K562 (cell line): ENCODE measurements around the gene RPTOR. TPM values are rescaled to one million over a fixed set of nuclear protein-coding genes. Genes with fewer than 3 reads are reported as not detected.

Experiments
- ATAC-seq: fragments of 200-7000 bp; cut with Tn5 transposase; 3 replicates; pipeline ENCODE4 v1.9.1; 2020; ENCODE audit warnings: moderate library complexity
- BruUV-seq: library from RNA; stranded (reverse); fragments of 400-500 nt; replicated peaks from 2 replicates; lab custom pipeline; 2021; lab: Mats Ljungman, UMichigan
- CTCF ChIA-PET: fragments of 300-600 bp; formaldehyde crosslinking; extraction: SDS; loops from one replicate; lab custom pipeline; 2021; ENCODE audit warnings: low intra/inter-chr PET ratio; lab: Yijun Ruan, JAX
- POLR2A ChIA-PET: fragments of 300-600, 350-650 bp; sonication (Branson Sonifier 250); formaldehyde crosslinking; extraction: SDS; loops from one replicate; lab custom pipeline; 2021; ENCODE audit warnings: antibody characterized with exemption, inconsistent platforms; lab: Yijun Ruan, JAX
- DNase-seq, 4 experiments: peaks; one replicate each; pipeline versions ENCODE4 v3.0.0 to v3.0.0-alpha.2; 2011 to 2018; ENCODE audit warnings: low spot score in 3 of 4, mixed read lengths in 3 of 4; ENCODE audit errors: extremely low read depth in 1 of 4
- FAIRE-seq: peaks from 2 replicates; lab custom pipeline; 2011; peaks lifted over from hg19 to GRCh38; lab: Jason Lieb, UNC
- H2AFZ ChIP-seq: 2 replicates; pipeline ENCODE4 v1.6.0; 2011; ENCODE audit warnings: low read depth, low read length, control low read depth, inconsistent platforms
- H3K27ac ChIP-seq: fragments of 200-600 bp; 3 replicates; pipeline ENCODE4 v1.8.0; 2011; ENCODE audit warnings: low read depth, mild to moderate bottlenecking, control low read depth, inconsistent platforms, low read length, moderate library complexity, mixed read lengths; ENCODE audit errors: extremely low read depth
- H3K27me3 ChIP-seq, 2 experiments: fragments of 300-600 bp in 1 of 2; 2 replicates in 1 of 2; 3 replicates in 1 of 2; pipeline versions ENCODE4 v1.6.0 to v1.8.0; 2011; ENCODE audit warnings: inconsistent platforms in 2 of 2, low read length in 2 of 2, mild to moderate bottlenecking in 1 of 2, mixed read lengths in 1 of 2, moderate library complexity in 1 of 2; ENCODE audit not compliant: control insufficient read depth in 2 of 2, insufficient read depth in 2 of 2
- H3K36me3 ChIP-seq: fragments of 300-600 bp; 3 replicates; pipeline ENCODE4 v1.8.0; 2011; ENCODE audit warnings: mild to moderate bottlenecking, low read length, inconsistent platforms; ENCODE audit not compliant: control insufficient read depth, insufficient read depth
- H3K4me1 ChIP-seq, 2 experiments: fragments of 200-600 bp in 1 of 2; replicated peaks in 1 of 2; 2 replicates in 1 of 2; 3 replicates in 1 of 2; pipeline versions ENCODE4 v1.5.1 to v1.8.0; 2011; ENCODE audit warnings: inconsistent platforms in 2 of 2, low read length in 2 of 2, mild to moderate bottlenecking in 1 of 2, mixed read lengths in 1 of 2, moderate library complexity in 1 of 2; ENCODE audit not compliant: control insufficient read depth in 2 of 2, insufficient read depth in 2 of 2
- H3K4me2 ChIP-seq: 2 replicates; pipeline ENCODE4 v1.6.1; 2011; ENCODE audit warnings: low read length, control low read depth, inconsistent platforms, mixed read lengths; ENCODE audit not compliant: insufficient read depth
- H3K4me3 ChIP-seq: fragments of 200-600 bp; sonication (generic), shearing (Covaris generic); 2 replicates; pipeline ENCODE4 v1.5.1; 2016; ENCODE audit warnings: control low read depth, inconsistent platforms
- H3K79me2 ChIP-seq: fragments of 200-600 bp; 3 replicates; pipeline ENCODE4 v1.8.0; 2011; ENCODE audit warnings: low read length, inconsistent platforms; ENCODE audit not compliant: control insufficient read depth, insufficient read depth
- H3K9ac ChIP-seq, 2 experiments: 2 replicates each; pipeline versions ENCODE4 v1.6.0 to v1.6.1; 2011; ENCODE audit warnings: low read depth in 2 of 2, low read length in 2 of 2, control low read depth in 1 of 2, inconsistent platforms in 1 of 2, mild to moderate bottlenecking in 1 of 2, mixed read lengths in 1 of 2; ENCODE audit not compliant: insufficient read depth in 1 of 2
- H3K9me1 ChIP-seq: one replicate; pipeline ENCODE4 v1.6.0; 2011; ENCODE audit warnings: inconsistent platforms, mild to moderate bottlenecking, low read length, moderate library complexity; ENCODE audit not compliant: control insufficient read depth, insufficient read depth
- H3K9me3 ChIP-seq: replicated peaks from 2 replicates; pipeline ENCODE4 v1.5.1; 2011; ENCODE audit warnings: low read depth, low read length, inconsistent platforms; ENCODE audit not compliant: control insufficient read depth, insufficient read depth
- H4K20me1 ChIP-seq: replicated peaks from 2 replicates; pipeline ENCODE4 v1.6.1; 2011; ENCODE audit warnings: low read length, inconsistent platforms, mixed read lengths; ENCODE audit not compliant: control insufficient read depth, insufficient read depth
- CBX8 ChIP-seq: fragments of 200-600 bp; sonication (generic); IDR thresholded peaks from 2 replicates; pipeline ENCODE4 v1.6.1; 2012; ENCODE audit warnings: borderline replicate concordance, mixed run types, low read depth, mild to moderate bottlenecking, moderate library complexity, mixed read lengths, low read length, control low read depth, inconsistent platforms; ENCODE audit not compliant: poor library complexity, severe bottlenecking; ENCODE audit errors: extremely low read depth
- CCAR2 ChIP-seq: fragments of 200-400 bp; formaldehyde crosslinking; IDR thresholded peaks from 2 replicates; pipeline ENCODE4 v1.6.1; 2017; ENCODE audit warnings: mild to moderate bottlenecking, low read depth, low read length
- FOXA1 ChIP-seq: fragments of 450-650 bp; IDR thresholded peaks from 2 replicates; pipeline ENCODE4 v1.6.1; 2016; ENCODE audit warnings: mild to moderate bottlenecking, borderline replicate concordance
- FOXK2 ChIP-seq, 2 experiments: fragments of 450-650 bp; IDR thresholded peaks in 1 of 2; conservative IDR thresholded peaks in 1 of 2; 2 replicates each; pipeline ENCODE4 v1.6.1; 2016; ENCODE audit warnings: low read depth in 2 of 2, mild to moderate bottlenecking in 1 of 2
- GMEB1 ChIP-seq: fragments of 250-450 bp; sonication (Bioruptor Pico); IDR thresholded peaks from 2 replicates; pipeline ENCODE4 v1.4.0; 2020; ENCODE audit warnings: mild to moderate bottlenecking
- KAT7 ChIP-seq: sonication (generic); formaldehyde crosslinking; IDR thresholded peaks from 2 replicates; pipeline ENCODE4 v1.8.0; 2022; ENCODE audit warnings: missing genetic modification reagents, mild to moderate bottlenecking, borderline replicate concordance
- MTA2 ChIP-seq: fragments of 450-650 bp; IDR thresholded peaks from 2 replicates; pipeline ENCODE4 v1.6.1; 2016; ENCODE audit warnings: low read depth
- POLR2AphosphoS5 ChIP-seq: IDR thresholded peaks from 2 replicates; pipeline ENCODE4 v1.6.1; 2011; ENCODE audit warnings: mild to moderate bottlenecking, low read depth, low read length, moderate library complexity; ENCODE audit not compliant: control insufficient read depth, insufficient read depth
- SRSF1 ChIP-seq: fragments of 200-400 bp; formaldehyde crosslinking; IDR thresholded peaks from 2 replicates; pipeline ENCODE4 v1.6.1; 2017; ENCODE audit warnings: mild to moderate bottlenecking, low read depth, low read length, moderate library complexity
- ZFP36 ChIP-seq: fragments of 150-350 bp; IDR thresholded peaks from 2 replicates; pipeline ENCODE4 v1.6.1; 2018; ENCODE audit warnings: low read length, low read depth; ENCODE audit not compliant: partially characterized antibody
- ZFPM2 ChIP-seq: fragments of 250-450 bp; sonication (Bioruptor Pico); IDR thresholded peaks from 2 replicates; pipeline ENCODE4 v1.5.1; 2022; ENCODE audit warnings: mild to moderate bottlenecking
- ZNF551 ChIP-seq: fragments of 250-450 bp; sonication (Bioruptor Pico); IDR thresholded peaks from 2 replicates; pipeline ENCODE4 v1.5.0; 2021; ENCODE audit warnings: mild to moderate bottlenecking, moderate library complexity
- ZNF655 ChIP-seq: fragments of 250-450 bp; sonication (Bioruptor Pico); IDR thresholded peaks from 2 replicates; pipeline ENCODE4 v1.5.0; 2021
- WGBS: fragments of 100-300 bp; shearing (Covaris generic); methylation state at CpG from one replicate; pipeline ENCODE4 v1.1.6; 2016; ENCODE audit warnings: low coverage, mixed read lengths; ENCODE audit not compliant: insufficient coverage; ENCODE audit errors: missing lambda C conversion rate; 5-methylcytosine and 5-hydroxymethylcytosine counted together
- in situ Hi-C: fragments of 300-500 bp; cut with MboI; formaldehyde crosslinking; loops from 4 replicates; pipeline ENCODE4 v1.15.0; 2018; ENCODE audit warnings: inconsistent platforms, mixed read lengths
- intact Hi-C: fragments of 100-400 bp; cut with micrococcal nuclease; formaldehyde crosslinking; loops from 2 replicates; pipeline ENCODE4 v1.14.2; 2022
- polyA plus RNA-seq, 8 experiments: library from polyadenylated mRNA; depleted of rRNA in 4 of 8; stranded (reverse) in 5 of 8; unstranded in 3 of 8; fragments of >200 nt; fragmentation: Nextera tagmentation in 2 of 8; fragmentation: Illumina TruSeq in 1 of 8; extraction: Ambion mirVana in 2 of 8; extraction: Trizol in 1 of 8; gene quantifications; 2 replicates each; pipeline versions ENCODE4 v1.2.1 to v1.2.3, GENCODE V29; 2011 to 2014; ENCODE audit warnings: inconsistent platforms in 1 of 8, missing spikeins in 1 of 8
- total RNA-seq, 7 experiments: library from RNA; depleted of rRNA in 6 of 7; stranded (reverse); fragments of >200 nt in 6 of 7; fragmentation: Illumina TruSeq in 2 of 7; extraction: Trizol in 2 of 7; gene quantifications; 2 replicates each; pipeline versions ENCODE4 v1.2.1 to v1.2.3, GENCODE V29; 2011 to 2021; ENCODE audit warnings: low replicate concordance in 1 of 7

RPTOR gene
- total and polyA plus RNA-seq, 9 of the 15 experiments (the other 6 are each of a cell fraction or from before 2014, with no cell fraction given), result 0.24 to 54.1 (median 10.2) TPM

GRCh38 chr17:80908211-80908610 is 363.6 kb downstream of the RPTOR start (continued):
- TF ChIP-seq GMEB1 (CRISPR knock-in tag) (no peak), CBX8 (no peak), MTA2 (no peak), SRSF1 (no peak), ZNF551 (CRISPR knock-in tag) (no peak), CCAR2 (no peak), FOXA1 (no peak), POLR2AphosphoS5 (no peak), FOXK2 (conservative IDR thresholded peaks at IDR 0.05 in 1 of 2, IDR thresholded peaks at IDR 0.05 in 1 of 2; ENCODE audit: low read depth in 2 of 2) (no peak)

- POLR2A ChIA-PET, result interaction anchor here (0.8 kb wide), 1 partner anchor 15 kb away, joined by 3 read pairs; no protein-coding TSS in a partner anchor
- CTCF ChIA-PET, result no interaction called here
- Histone ChIP-seq H3K27ac (no peak overlapping the region), H3K9ac (no peak overlapping the region), H3K27me3 (no peaks in the 10 kb centered on the region), H3K79me2 (no peaks in the 10 kb centered on the region), H4K20me1 (no peaks in the 10 kb centered on the region), H3K4me1 (peaks cover 0 to 4% of the 10 kb centered on the region in 2 experiments; a peak in 1 of 5 replicates), H3K9me3 (no peaks in the 10 kb centered on the region), H3K9me1 (no peaks in the 10 kb centered on the region), H3K36me3 (peaks cover 38% of the 10 kb centered on the region; the same call in 2 of the 3 replicates), H3K4me3 (no peak overlapping the region), H3K4me2 (no peak overlapping the region), H2AFZ (no peak overlapping the region)
- WGBS, result 91% methylated on average over 13 of the region's 13 CpGs
- intact Hi-C loops, result no loop called here
- FAIRE-seq (no peak), DNase-seq (no peak), ATAC-seq (no peak)
- no TSS peak for BruUV-seq
- no peak for TF ChIP-seq ZFPM2 (CRISPR knock-in tag)
- TF ChIP-seq ZNF655 (CRISPR knock-in tag), result no peak
- no peak for TF ChIP-seq ZFP36
- TF ChIP-seq KAT7 (CRISPR knock-in tag), result no peak
- in situ Hi-C loops, result no loop called here
These were observed 364.1 kb downstream of the RPTOR start for GRCh38 chr17:80908776-80909175.
